Measurements from ENCODE around the gene PDE8A. TPM values are rescaled to one million over a fixed set of nuclear protein-coding genes. Genes with fewer than 3 reads are reported as not detected.
"Not testable (repeated sequence)": the region's sequence is repeated elsewhere in the genome, so short reads cannot be mapped to it uniquely, and the experiment has no call there.

Gene PDE8A
- total and polyA plus RNA-seq, 2 donors, result 17.6 to 82.3 TPM

GRCh38 chr15:84973492-84974460, 7.9 kb upstream of the PDE8A start:
- Histone ChIP-seq H3K4me3 (ENCODE audit: low read depth, low read length) (no peak overlapping the region), H3K36me3 (ENCODE audit: insufficient read depth) (no peaks in the 10 kb centered on the region), H3K4me1 (ENCODE audit: insufficient read depth) (no peaks in the 10 kb centered on the region), H3K27ac (ENCODE audit: low read depth) (no peak overlapping the region)
- 84% methylated on average over 16 of the region's 16 CpGs for WGBS
- DNase-seq (ENCODE audit: extremely low spot score), result no peak

- H3K36me3 ChIP-seq (ENCODE audit: insufficient read depth), result no peaks in the 10 kb centered on the region
- H3K4me3 ChIP-seq (ENCODE audit: low read depth, low read length), result no peak overlapping the region
- no peak overlapping the region for H3K27ac ChIP-seq (ENCODE audit: low read depth)
- DNase-seq (ENCODE audit: extremely low spot score), result no peak
- WGBS, result 83% methylated on average over 5 of the region's 5 CpGs
- no peaks in the 10 kb centered on the region for H3K4me1 ChIP-seq (ENCODE audit: insufficient read depth)
Observed at GRCh38 chr15:84975871-84976351, 5.7 kb upstream of the PDE8A start.

DNA sequence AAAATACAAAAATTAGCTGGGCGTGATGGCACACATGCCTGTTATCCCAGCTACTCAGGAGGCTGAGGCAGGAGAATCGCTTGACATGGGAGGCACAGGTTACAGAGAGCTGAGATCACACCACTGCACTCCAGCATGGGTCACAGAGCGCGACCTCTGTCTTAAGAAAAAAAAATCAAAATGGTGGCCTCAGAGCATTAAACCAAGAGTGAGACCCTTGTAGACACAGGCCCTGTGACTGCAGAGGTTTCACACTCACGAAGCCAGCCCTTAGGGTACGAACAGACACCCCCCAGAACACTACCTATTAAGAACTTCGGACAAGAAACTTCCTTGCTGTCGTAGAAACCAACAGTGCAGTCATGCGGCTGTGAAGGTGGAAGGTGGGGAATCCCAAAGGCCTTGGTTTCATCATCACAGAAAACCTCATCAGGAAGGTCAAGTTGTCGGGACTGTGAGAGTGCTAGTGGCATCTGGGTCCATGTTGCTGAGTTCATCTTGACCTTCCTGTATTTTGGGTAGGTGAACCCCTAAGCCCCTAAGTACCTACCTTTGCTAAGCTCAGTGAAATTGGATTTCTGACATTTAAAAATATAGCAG, 4.8 kb upstream of the PDE8A start:
- Histone ChIP-seq H3K27ac (ENCODE audit: low read depth) (no peak overlapping the region), H3K36me3 (ENCODE audit: insufficient read depth) (no peaks in the 10 kb centered on the region), H3K4me3 (ENCODE audit: low read depth, low read length) (no peak overlapping the region), H3K4me1 (ENCODE audit: insufficient read depth) (no peaks in the 10 kb centered on the region)
- 96% methylated on average over 10 of the region's 10 CpGs for WGBS
- DNase-seq (ENCODE audit: extremely low spot score), result no peak

DNA sequence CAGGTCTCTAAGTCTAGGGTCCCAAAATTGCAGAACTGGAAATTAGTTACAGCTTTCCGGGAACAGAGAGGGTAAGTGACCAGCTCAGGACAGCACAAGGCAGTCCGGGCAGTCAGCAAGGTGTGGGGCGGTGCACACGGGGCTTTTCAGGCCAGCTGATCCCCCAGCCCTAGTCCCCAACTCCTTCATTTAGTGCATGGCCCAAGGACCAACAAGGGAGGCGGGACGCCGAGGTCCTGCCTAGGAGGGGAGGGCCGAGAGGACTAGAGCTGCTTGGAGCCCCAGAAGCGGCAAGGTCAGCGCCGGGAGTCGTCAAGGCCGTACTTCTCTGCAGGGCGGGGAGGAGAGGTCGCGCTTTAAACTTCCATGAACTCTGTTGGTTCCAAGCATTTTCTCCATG, 2.0 kb upstream of the PDE8A start:
- 33% methylated on average over 16 of the region's 16 CpGs for WGBS
- Histone ChIP-seq H3K27ac (ENCODE audit: low read depth) (no peak overlapping the region), H3K36me3 (ENCODE audit: insufficient read depth) (no peaks in the 10 kb centered on the region), H3K4me3 (ENCODE audit: low read depth, low read length) (no peak overlapping the region), H3K4me1 (ENCODE audit: insufficient read depth) (no peaks in the 10 kb centered on the region)
- DNase-seq (ENCODE audit: extremely low spot score), result no peak

DNA sequence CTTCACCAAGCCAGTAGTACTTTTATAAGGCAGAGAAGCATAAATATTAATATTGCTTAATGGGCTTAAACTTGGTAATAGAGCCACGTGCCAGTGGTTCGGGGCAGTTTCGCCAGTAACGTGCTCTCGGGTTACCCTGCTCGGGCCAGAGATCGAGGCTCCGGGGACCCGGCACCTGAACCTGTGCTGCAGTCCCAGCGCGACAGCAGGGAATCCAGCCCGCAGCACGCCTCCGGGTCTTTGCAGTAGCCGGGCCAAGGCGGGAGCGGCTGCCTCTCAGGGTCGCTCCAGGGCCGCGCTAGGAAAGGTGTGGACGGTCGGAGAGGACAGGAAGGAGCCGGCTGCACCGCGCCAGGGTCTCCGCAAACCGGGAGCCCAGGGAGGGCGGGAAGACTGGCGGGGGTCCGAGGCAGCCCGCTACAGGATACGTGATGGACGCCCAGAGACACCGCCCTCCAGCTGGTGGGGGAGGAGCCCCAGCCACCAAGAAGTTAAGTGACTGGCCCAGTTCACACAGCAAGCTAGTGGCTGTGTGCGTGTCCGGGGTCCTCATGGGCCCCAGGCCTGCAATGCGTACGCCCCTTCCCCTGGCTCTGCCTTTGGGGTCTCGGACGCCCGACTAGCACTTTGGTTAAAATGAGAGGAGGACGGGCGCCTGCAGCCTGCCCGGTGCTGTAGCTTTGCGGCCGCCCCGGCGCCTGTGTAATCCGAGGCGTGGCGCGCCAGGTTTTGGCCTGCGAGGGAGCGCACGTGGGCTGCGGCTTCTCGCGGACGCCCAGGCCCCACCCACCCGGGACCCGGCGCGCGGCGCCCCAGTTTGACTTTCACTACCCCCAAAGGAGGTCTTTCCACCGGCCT, 1.2 kb upstream of the PDE8A start:
- H3K4me3 ChIP-seq (ENCODE audit: low read depth, low read length), result peak overlapping the region; percentile 96
- H3K27ac ChIP-seq (ENCODE audit: low read depth), result peak overlapping the region; percentile 85
- no peaks in the 10 kb centered on the region for H3K36me3 ChIP-seq (ENCODE audit: insufficient read depth)
- no peaks in the 10 kb centered on the region for H3K4me1 ChIP-seq (ENCODE audit: insufficient read depth)
- DNase-seq (ENCODE audit: extremely low spot score), result peak; percentile 62
- under 1% methylated on average over 66 of the region's 66 CpGs for WGBS

DNA sequence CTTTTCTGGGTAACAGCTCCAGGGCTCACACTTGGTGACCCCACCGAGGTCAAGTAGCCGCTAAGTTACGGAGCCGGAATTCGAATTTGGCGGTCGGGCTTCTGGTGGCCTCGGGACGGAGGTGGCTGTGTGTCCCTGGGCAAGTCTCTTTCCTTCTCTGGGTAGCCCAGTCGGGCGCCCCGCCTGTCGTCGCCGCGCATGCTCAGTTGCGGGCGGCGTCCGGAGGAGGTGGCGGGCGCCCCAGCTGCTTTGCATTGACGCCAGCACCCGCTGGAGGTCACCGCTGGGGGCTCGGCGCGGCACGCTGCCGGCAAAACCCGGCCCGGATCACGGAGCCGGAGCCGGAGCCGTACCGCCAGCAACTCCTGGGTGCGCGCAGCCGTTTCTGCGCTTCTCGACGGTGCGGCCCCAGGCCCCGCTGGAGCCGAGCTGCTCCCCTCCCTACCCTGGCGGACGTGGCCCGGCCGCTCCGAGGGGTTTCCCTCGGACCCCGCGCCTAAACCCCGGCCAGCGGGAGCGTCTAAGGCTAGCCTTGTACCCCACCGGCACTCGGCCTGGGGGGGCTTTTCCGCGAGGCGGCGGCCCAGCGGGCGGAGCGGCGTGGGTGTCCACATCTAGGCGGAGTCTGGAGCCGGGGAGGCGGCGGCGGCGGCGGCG, 474 bp upstream of the PDE8A start:
- peak; percentile 79 for DNase-seq (ENCODE audit: extremely low spot score)
- WGBS, result under 1% methylated on average over 75 of the region's 75 CpGs
- no peaks in the 10 kb centered on the region for H3K4me1 ChIP-seq (ENCODE audit: insufficient read depth)
- peak overlapping the region; percentile 92 for H3K27ac ChIP-seq (ENCODE audit: low read depth)
- H3K36me3 ChIP-seq (ENCODE audit: insufficient read depth), result no peaks in the 10 kb centered on the region
- H3K4me3 ChIP-seq (ENCODE audit: low read depth, low read length), result peak overlapping the region; percentile 96

- peak overlapping the region; percentile 96 for H3K4me3 ChIP-seq (ENCODE audit: low read depth, low read length)
- WGBS, result 4% methylated on average over 46 of the region's 46 CpGs
- no peaks in the 10 kb centered on the region for H3K36me3 ChIP-seq (ENCODE audit: insufficient read depth)
- no peak for DNase-seq (ENCODE audit: extremely low spot score)
- H3K27ac ChIP-seq (ENCODE audit: low read depth), result peak overlapping the region; percentile 92
- no peaks in the 10 kb centered on the region for H3K4me1 ChIP-seq (ENCODE audit: insufficient read depth)
Observed at GRCh38 chr15:84982301-84982920, 755 bp downstream of the PDE8A start.

GRCh38 chr15:84983294-84983693, 1.6 kb downstream of the PDE8A start:
- Histone ChIP-seq H3K36me3 (ENCODE audit: insufficient read depth) (no peaks in the 10 kb centered on the region), H3K4me1 (ENCODE audit: insufficient read depth) (no peaks in the 10 kb centered on the region), H3K4me3 (ENCODE audit: low read depth, low read length) (peak overlapping the region; percentile 96), H3K27ac (ENCODE audit: low read depth) (no peak overlapping the region)
- WGBS, result 35% methylated on average over 4 of the region's 4 CpGs
- no peak for DNase-seq (ENCODE audit: extremely low spot score)

DNA sequence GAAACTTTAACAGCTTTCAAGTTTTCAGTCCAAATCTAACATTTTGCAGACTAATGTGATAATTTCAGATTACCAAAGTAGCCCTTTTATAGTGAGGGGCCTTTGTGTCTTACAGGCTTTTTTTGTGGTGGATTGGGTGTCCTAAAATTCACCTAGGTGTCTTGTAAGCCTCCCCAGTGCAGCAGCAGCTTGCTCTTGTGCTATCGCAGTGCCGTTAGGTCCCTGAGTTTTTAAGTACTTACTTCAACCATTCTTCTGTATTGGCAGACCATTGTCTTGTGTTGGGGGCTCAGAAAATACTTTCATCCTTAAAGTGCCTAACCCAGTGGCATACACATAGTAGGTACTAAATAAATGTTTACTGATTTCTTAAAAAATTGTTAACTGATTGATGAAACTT, 2.1 kb downstream of the PDE8A start:
- H3K36me3 ChIP-seq (ENCODE audit: insufficient read depth), result no peaks in the 10 kb centered on the region
- no peak overlapping the region for H3K27ac ChIP-seq (ENCODE audit: low read depth)
- no peaks in the 10 kb centered on the region for H3K4me1 ChIP-seq (ENCODE audit: insufficient read depth)
- peak overlapping the region; percentile 96 for H3K4me3 ChIP-seq (ENCODE audit: low read depth, low read length)
- WGBS, result 68% methylated on average over 2 of the region's 2 CpGs
- DNase-seq (ENCODE audit: extremely low spot score), result no peak

DNA sequence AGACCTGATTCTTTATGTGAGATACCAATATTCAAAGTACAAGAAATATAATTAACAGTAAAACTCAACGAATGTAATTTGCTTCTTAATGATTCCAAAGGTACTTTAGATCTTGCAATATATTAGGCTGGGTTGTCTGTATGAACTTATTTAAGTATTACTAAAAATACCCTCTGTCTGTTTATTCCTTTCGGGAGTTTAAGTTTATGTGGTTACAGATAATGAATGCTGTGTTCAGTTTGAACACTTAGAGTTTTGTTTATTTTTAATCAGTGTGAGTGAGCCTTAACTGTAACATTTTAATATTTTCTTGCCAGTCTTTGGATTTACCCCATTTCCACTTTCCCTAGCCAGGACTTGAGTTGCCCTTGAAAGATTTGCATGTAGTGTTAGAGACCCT, 3.5 kb downstream of the PDE8A start:
- Histone ChIP-seq H3K27ac (ENCODE audit: low read depth) (no peak overlapping the region), H3K36me3 (ENCODE audit: insufficient read depth) (no peaks in the 10 kb centered on the region), H3K4me3 (ENCODE audit: low read depth, low read length) (no peak overlapping the region), H3K4me1 (ENCODE audit: insufficient read depth) (no peaks in the 10 kb centered on the region)
- 30% methylated on average over 2 of the region's 2 CpGs for WGBS
- DNase-seq (ENCODE audit: extremely low spot score), result no peak

GRCh38 chr15:84987351-84987750, 5.7 kb downstream of the PDE8A start:
- not testable (repeated sequence) for H3K4me1 ChIP-seq (ENCODE audit: insufficient read depth); DNase-seq (ENCODE audit: extremely low spot score); H3K4me3 ChIP-seq (ENCODE audit: low read depth, low read length); H3K36me3 ChIP-seq (ENCODE audit: insufficient read depth); H3K27ac ChIP-seq (ENCODE audit: low read depth)
- 97% methylated on average over 9 of the region's 9 CpGs for WGBS

DNA sequence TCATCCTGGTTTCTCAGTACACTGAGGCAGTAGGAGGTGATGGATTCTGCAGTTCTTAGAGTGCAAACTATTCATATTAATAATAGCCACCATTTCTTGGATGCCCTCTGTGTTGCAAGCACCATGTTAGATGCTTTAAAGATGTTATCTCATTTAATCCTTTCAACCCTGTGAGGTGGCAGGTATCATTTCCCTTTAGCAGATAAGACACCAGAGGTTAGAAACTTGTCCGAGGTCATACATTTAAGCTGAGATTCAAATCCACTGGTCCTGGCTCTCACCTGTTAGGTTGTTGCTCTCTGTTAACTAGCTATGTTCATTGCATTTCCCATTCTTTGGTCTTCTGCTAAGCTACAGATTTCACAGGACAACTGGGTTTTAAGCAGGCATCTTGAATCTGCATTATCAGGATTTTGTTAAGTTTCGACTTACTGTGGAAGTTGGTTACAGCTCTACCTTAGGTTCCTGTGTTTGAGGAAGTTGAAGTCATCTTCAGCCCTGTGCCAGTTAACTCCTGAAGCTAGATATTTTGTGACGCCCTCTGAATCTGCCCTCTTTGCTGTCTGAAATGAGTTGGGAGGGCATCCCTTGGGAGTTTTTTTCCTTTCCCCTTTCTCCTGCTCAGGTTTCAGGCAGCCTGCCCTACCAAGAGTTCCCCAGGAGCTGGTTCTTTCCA, 6.4 kb downstream of the PDE8A start:
- H3K4me3 ChIP-seq (ENCODE audit: low read depth, low read length), result no peak overlapping the region
- 88% methylated on average over 3 of the region's 3 CpGs for WGBS
- no peaks in the 10 kb centered on the region for H3K36me3 ChIP-seq (ENCODE audit: insufficient read depth)
- no peak overlapping the region for H3K27ac ChIP-seq (ENCODE audit: low read depth)
- DNase-seq (ENCODE audit: extremely low spot score), result no peak
- H3K4me1 ChIP-seq (ENCODE audit: insufficient read depth), result no peaks in the 10 kb centered on the region

All from urinary bladder (tissue), 4 donors.